Right cardiac atrium (tissue), 5 donors: Measurements from ENCODE around the gene THADA. TPM values are rescaled to one million over a fixed set of nuclear protein-coding genes. Genes with fewer than 3 reads are reported as not detected.

ENCODE experiments used
- ATAC-seq, 2 donors: fragments of 200-7000 bp; cut with Tn5 transposase; one replicate each; pipeline versions ENCODE4 v1.8.0 to v1.9.1; 2020; ENCODE audit warnings: moderate library complexity in 2 of 2, mild to moderate bottlenecking in 1 of 2
- DNase-seq, 3 donors: peaks; one replicate each; pipeline ENCODE4 v3.0.0-alpha.2; 2020
- H3K27ac ChIP-seq: one replicate; pipeline ENCODE4 v1.5.1; 2013; ENCODE audit warnings: mild to moderate bottlenecking, low read length, control low read depth, moderate library complexity
- H3K27me3 ChIP-seq: one replicate; pipeline ENCODE4 v1.6.1; 2013; ENCODE audit not compliant: control insufficient read depth, insufficient read depth
- H3K4me1 ChIP-seq: one replicate; pipeline ENCODE4 v1.6.1; 2013; ENCODE audit warnings: low read length; ENCODE audit not compliant: control insufficient read depth, insufficient read depth
- H3K4me3 ChIP-seq: one replicate; pipeline ENCODE4 v1.5.1; 2013; ENCODE audit warnings: low read length, control low read depth
- H3K9me3 ChIP-seq: one replicate; pipeline ENCODE4 v1.6.1; 2013; ENCODE audit warnings: low read length; ENCODE audit not compliant: control insufficient read depth
- whole genome bisulfite sequencing: extraction: QIAGEN DNeasy Blood & Tissue Kit; methylation state at CpG from one replicate; pipeline ENCODE4 v1.1.7; 2013; 5-methylcytosine and 5-hydroxymethylcytosine counted together
- intact Hi-C, 4 donors: fragments of 100-400 bp; cut with DNase I; formaldehyde crosslinking; loops; one replicate each; pipeline versions ENCODE4 v1.11.0 to v1.14.0; 2022 to 2023
- polyA plus RNA-seq: library from polyadenylated mRNA; stranded (reverse); fragments of 200-250 nt; gene quantifications from one replicate; pipeline ENCODE4 v1.2.3, GENCODE V29; 2013
- total RNA-seq, 4 donors: library from RNA; stranded (reverse); fragmentation: NEBNext Ultra II Directional; extraction: Animal tissue kit (Norgen Biotek cat#: 25700); gene quantifications; one replicate each; pipeline ENCODE4 v1.2.1, GENCODE V29; 2021
- donor health status: healthy with polysubstance abuse.
- donor health status: DM: no; HTN: yes; CAD: no.
- donor health status: DM: no; HTN: no; CAD: no.
- donor health status: DM: no; HTN: yes; CAD: no; lungs with severe emphysema.
- donor health status: DM: yes; HTN: yes; CAD: no.

The THADA gene
- total and polyA plus RNA-seq, 5 donors: 10.6 to 20.7 (median 19.8) TPM

GRCh38 chr2:43280994-43281393, 314.8 kb downstream of the THADA start:
- Histone ChIP-seq H3K27ac (no peak overlapping the region), H3K4me1 (peaks cover 12% of the 10 kb centered on the region), H3K27me3 (no peaks in the 10 kb centered on the region), H3K9me3 (no peaks in the 10 kb centered on the region), H3K4me3 (no peak overlapping the region)
- DNase-seq: no peak
- WGBS: 98% methylated on average over 2 of the region's 2 CpGs
- intact Hi-C loops: no loop called here
- no peak for ATAC-seq

GRCh38 chr2:43279317-43279840, 316.5 kb downstream of the THADA start:
- intact Hi-C loops: no loop called here
- Histone ChIP-seq H3K27ac (no peak overlapping the region), H3K27me3 (no peaks in the 10 kb centered on the region), H3K9me3 (no peaks in the 10 kb centered on the region), H3K4me1 (peaks cover 15% of the 10 kb centered on the region), H3K4me3 (no peak overlapping the region)
- 92% methylated on average over 8 of the region's 8 CpGs for WGBS
- no peak for ATAC-seq
- DNase-seq: no peak

DNA sequence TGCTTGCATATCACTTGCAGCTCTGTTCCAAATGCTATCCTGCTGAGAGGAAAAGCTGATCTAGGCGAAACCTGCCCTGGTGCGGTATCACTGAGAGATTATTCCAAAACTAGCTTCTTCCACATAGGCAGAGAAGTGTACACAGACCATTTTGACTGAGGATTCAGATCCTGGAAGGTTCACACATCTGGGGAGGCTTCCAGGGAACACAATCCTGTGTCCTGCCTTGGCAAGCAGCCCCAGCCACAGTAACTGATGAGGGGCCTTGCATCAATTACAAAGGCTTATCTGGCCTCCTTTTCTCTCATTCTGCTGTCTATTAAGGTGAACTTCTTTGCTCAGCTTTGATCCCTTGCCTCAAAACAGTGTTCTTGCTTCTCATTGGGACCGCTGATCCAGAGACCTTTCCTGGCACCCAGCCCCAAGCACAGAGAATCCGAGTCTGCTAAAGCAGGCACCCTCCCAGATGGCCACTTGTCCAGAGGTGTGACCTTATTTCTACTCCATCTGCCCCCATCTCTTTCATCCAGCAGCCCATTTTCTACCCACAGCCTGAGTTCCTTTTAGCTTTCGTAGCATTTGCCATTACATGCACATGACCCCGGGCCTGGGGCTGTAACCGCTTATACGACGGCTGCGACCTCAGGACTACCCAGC, 317.1 kb downstream of the THADA start:
- intact Hi-C loops: no loop called here
- peaks cover 18% of the 10 kb centered on the region for H3K4me1 ChIP-seq
- no peak overlapping the region for H3K4me3 ChIP-seq
- ATAC-seq (no peak), DNase-seq (peak in 1 of 3 donors; percentile 44)
- 88% methylated on average over 10 of the region's 10 CpGs for WGBS
- no peaks in the 10 kb centered on the region for H3K9me3 ChIP-seq
- no peak overlapping the region for H3K27ac ChIP-seq
- H3K27me3 ChIP-seq: no peaks in the 10 kb centered on the region

DNA sequence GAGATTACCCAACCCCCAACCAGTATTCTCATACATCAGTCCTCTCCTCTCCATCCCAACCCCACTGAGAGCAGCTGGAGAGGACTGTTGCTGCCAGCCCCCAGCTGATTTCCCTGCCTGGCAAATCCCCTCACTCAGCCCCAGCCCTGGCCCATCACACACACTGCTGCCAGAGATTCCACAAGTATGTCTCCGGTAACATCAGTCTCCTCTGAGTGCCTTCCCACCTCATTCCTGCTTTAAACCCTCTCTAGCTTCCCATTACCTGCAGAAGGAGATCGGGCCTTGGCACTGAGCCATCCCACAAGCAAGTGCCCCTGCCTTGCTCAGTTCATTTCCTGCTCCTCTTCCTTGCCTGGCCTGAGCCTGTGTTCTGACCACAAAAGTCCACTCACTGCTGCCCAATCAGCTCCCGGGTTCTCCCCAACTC, 318.9 kb downstream of the THADA start:
- DNase-seq: peak in 2 of 3 donors; percentile 52 to 72
- Histone ChIP-seq H3K4me3 (no peak overlapping the region), H3K4me1 (peaks cover 20% of the 10 kb centered on the region), H3K27ac (peak overlapping the region; percentile 70), H3K27me3 (no peaks in the 10 kb centered on the region), H3K9me3 (no peaks in the 10 kb centered on the region)
- 40% methylated on average over 3 of the region's 3 CpGs for WGBS
- peak; percentile 27 to 34 for ATAC-seq
- intact Hi-C loops: no loop called here

GRCh38 chr2:43276266-43276941, 319.4 kb downstream of the THADA start:
- Histone ChIP-seq H3K27ac (peak overlapping the region; percentile 70), H3K4me3 (no peak overlapping the region), H3K27me3 (no peaks in the 10 kb centered on the region), H3K9me3 (no peaks in the 10 kb centered on the region), H3K4me1 (peaks cover 20% of the 10 kb centered on the region)
- ATAC-seq: peak; percentile 15 to 44
- intact Hi-C loops: no loop called here
- no peak for DNase-seq
- 40% methylated on average over 6 of the region's 6 CpGs for WGBS

- H3K9me3 ChIP-seq: no peaks in the 10 kb centered on the region
- ATAC-seq (no peak), DNase-seq (no peak)
- 92% methylated on average over 4 of the region's 4 CpGs for WGBS
- no peak overlapping the region for H3K4me3 ChIP-seq
- H3K27ac ChIP-seq: no peak overlapping the region
- intact Hi-C loops: no loop called here
- peaks cover 27% of the 10 kb centered on the region for H3K4me1 ChIP-seq
- H3K27me3 ChIP-seq: no peaks in the 10 kb centered on the region
Observed at GRCh38 chr2:43274721-43275120, 321.1 kb downstream of the THADA start.

DNA sequence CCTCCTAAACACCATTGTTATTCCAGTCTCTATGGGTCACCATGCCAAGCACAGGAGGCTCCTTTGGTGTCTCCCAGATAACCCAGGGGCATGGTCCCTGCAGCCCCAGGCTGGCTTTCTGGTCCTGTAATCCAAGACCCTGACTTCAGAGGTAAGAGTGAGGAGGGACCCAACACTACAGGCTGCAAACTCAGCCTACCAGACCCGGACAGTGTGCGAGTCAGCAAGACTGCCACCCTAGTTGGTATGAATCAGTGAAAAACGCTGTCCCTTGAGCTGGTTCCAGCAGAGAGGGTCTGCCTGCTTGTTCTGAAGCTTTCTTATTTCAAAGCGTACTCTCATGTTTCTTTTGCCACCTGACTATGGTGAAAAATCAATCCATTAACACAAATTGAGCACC, 321.8 kb downstream of the THADA start:
- Histone ChIP-seq H3K27me3 (no peaks in the 10 kb centered on the region), H3K9me3 (no peaks in the 10 kb centered on the region), H3K4me3 (no peak overlapping the region), H3K4me1 (peaks cover 32% of the 10 kb centered on the region), H3K27ac (no peak overlapping the region)
- DNase-seq (no peak), ATAC-seq (no peak)
- WGBS: 88% methylated on average over 4 of the region's 4 CpGs
- intact Hi-C loops: no loop called here

- Histone ChIP-seq H3K4me1 (peaks cover 32% of the 10 kb centered on the region), H3K27me3 (no peaks in the 10 kb centered on the region), H3K4me3 (no peak overlapping the region), H3K27ac (peak overlapping the region; percentile 16), H3K9me3 (no peaks in the 10 kb centered on the region)
- peak; percentile 56 to 80 (median 62) for DNase-seq
- ATAC-seq: peak in 1 of 2 donors; percentile 25
- intact Hi-C loops: no loop called here
- WGBS: 55% methylated on average over 4 of the region's 4 CpGs
Observed at GRCh38 chr2:43273529-43273928, 322.3 kb downstream of the THADA start.

- no peak for ATAC-seq
- 91% methylated on average over 4 of the region's 4 CpGs for WGBS
- peaks cover 30% of the 10 kb centered on the region for H3K4me1 ChIP-seq
Observed at GRCh38 chr2:43270930-43271615, 324.8 kb downstream of the THADA start.

GRCh38 chr2:43270461-43270860, 325.4 kb downstream of the THADA start:
- Histone ChIP-seq H3K27ac (peak overlapping the region; percentile 95), H3K9me3 (no peaks in the 10 kb centered on the region), H3K4me3 (no peak overlapping the region), H3K4me1 (peaks cover 32% of the 10 kb centered on the region), H3K27me3 (no peaks in the 10 kb centered on the region)
- ATAC-seq: no peak
- peak in 1 of 3 donors; percentile 43 for DNase-seq
- intact Hi-C loops: no loop called here
- WGBS: 60% methylated on average over 2 of the region's 2 CpGs

More at GRCh38 chr2:43270930-43271615, 324.8 kb downstream of the THADA start:
- Histone ChIP-seq H3K27me3 (no peaks in the 10 kb centered on the region), H3K4me3 (no peak overlapping the region), H3K27ac (no peak overlapping the region), H3K9me3 (no peaks in the 10 kb centered on the region)
- intact Hi-C loops: no loop called here
- DNase-seq: peak in 1 of 3 donors; percentile 49

GRCh38 chr2:43269706-43270105, 326.1 kb downstream of the THADA start:
- peak; percentile 85 to 91 (median 86) for DNase-seq
- H3K27ac ChIP-seq: peak overlapping the region; percentile 95
- 12% methylated on average over 3 of the region's 3 CpGs for WGBS
- H3K27me3 ChIP-seq: no peaks in the 10 kb centered on the region
- intact Hi-C loops: loop anchor here in 1 of 4 donors (5.0 kb wide), 1 partner anchor 63 kb away; no protein-coding TSS in a partner anchor
- H3K4me3 ChIP-seq: no peak overlapping the region
- H3K4me1 ChIP-seq: peaks cover 32% of the 10 kb centered on the region
- no peaks in the 10 kb centered on the region for H3K9me3 ChIP-seq
- peak; percentile 88 to 90 for ATAC-seq
